ENCODE data around the gene MYO16.
"Not testable (repeated sequence)": the region's sequence is repeated elsewhere in the genome, so short reads cannot be mapped to it uniquely, and the experiment has no call there.

Gene MYO16

DNA sequence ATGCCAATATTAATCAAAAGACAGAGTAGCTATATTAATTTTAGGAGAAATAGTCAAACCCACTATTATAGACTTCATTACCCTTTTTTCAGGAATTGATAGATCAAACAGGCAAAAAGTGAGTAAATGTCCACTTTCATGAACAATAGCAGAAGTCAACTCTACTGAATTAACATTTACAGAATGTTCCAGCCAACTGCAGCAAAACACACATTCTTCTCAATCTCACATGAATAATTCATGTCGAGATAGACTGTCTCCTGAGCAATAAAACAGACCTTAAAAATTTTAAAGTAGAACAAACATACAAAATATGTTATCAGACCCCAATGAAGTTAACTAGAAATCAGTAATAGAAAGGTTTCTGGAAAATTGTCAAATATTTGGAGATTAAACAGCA is 118.4 kb downstream of the MYO16 start:
- DNase-seq, result no peak

DNA sequence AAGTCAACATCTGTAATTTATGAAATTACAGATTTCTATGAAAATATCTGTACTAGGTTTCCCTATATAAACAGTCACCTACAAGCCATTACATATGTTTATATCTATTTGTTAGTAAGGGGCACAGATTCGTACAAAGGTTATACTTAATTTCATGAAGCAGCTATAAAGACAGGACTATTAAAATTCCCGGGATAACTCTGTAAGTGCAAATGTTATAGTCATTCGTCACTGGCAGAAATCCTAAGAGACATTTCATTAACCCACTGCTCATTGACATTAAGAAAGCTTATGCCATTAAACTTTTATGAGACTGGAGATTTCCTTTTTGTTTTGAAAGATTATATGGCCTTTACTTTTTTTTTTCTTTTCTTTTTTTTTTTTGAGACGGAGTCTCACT is 122.9 kb downstream of the MYO16 start:
- no peak for DNase-seq

DNA sequence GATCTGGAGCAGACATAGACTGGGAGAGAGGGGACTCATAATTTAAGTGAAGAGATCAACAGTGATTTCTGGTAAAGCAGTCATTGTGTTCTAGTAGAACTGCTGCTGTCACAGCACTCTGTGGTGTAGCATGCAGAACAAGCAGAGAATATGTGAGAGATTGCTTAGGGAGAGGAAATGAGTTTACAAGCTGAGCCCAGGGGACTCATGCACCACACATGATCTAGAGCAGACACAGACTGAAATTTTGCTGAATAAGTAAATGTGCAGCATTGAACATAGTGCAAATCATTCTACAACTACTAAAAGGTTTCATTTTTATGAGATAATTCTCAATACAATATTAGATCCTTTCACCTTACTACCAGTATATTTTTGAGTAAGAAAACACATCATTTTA is 125.7 kb downstream of the MYO16 start:
- no peak for DNase-seq

DNA sequence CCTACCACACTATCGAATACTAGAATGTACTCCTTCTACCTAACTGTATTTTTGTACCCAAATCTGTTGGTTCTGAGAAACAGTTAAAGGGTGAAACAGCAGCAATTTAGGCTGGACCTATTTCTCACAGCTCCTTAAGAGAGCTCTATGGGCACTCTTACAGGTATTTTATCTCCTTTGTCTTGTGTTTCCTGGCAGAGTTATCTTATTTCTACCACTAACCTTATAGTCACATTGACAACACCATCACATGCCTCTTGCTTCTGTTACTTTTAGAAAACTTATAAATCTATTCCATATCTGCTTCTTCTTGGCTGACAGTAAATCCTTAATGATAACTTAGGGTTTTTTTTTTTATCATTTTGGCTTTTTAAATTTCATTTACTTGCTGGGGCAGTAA is 130.7 kb downstream of the MYO16 start:
- DNase-seq, result no peak

DNA sequence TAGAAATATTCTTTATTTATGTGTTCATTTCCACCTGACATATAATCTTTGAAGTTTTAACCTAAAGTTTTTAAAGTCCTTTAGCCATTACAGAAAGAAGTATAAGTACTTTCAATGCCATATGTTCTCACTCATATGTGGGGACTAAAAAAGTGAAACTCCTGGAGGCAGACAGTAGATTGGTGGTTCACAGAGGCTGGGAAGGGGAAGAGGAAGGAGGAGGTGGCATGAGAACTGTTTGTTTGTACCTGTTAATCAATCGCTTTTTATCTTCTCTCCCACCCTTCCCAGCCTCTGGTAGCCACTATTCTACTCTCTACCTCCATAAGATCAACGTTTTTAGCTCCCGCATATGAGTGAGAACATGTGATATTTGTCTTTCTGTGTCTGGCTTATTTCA is 131.1 kb downstream of the MYO16 start:
- DNase-seq, result no peak

DNA sequence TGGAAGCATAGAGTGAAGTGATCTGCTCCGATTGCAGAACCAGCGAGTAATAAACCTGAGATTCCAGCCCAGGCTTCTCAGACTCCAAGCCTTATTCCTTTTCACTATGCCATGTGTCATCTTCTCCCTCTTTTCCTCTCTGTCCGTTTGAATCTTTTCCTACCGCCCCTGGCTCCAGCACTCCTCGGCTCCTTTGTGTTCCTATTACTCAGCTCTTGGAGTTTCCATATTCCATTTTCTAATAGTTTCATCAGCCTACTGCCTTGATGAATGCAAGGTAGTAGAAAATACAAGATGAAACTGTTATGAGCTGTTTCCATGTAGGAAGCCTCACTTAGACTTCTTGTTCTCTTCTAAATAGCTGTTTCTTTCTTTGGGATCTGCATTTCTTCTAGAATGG is 138.6 kb downstream of the MYO16 start:
- no peak for DNase-seq

DNA sequence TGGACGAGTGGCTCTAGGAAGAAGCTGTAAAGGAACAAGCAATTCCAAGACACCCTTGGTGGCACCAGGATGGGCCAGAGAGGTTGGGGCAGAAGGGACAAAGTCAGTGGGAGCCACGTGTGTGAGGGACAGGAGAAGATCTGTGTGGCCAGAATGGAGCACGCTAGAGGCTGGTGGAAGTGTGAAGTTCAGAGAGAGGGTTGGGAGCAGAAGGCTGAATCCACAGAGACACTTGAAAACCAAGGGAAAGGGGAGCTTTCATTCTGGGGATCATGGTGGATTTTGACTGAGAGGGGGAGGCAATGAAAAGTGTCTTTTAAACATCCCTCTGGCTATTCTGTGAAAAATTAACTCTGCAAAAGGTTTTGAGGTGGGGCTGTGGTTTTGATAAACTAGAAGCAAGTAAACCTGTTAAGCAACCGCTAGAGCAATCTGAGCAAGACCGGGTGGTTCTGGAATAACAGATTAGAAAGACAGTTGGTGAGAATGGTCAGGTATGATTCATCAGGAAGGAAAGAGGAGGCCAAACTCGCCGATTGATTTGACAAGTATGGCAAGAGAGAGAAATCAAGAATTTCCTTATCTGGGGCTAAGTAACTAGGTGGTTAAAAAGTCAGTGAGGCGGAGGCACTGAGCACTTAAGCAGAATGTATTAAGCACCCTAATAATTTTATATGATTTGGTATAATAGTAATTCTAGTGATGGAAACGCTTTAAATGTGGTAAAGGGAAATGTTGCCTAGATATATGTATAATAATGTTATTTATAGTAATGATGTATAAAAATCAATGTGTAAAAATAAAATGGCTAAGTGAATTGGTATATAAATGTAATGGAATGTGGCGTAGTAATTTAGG is 140.0 kb downstream of the MYO16 start:
- DNase-seq, result no peak

DNA sequence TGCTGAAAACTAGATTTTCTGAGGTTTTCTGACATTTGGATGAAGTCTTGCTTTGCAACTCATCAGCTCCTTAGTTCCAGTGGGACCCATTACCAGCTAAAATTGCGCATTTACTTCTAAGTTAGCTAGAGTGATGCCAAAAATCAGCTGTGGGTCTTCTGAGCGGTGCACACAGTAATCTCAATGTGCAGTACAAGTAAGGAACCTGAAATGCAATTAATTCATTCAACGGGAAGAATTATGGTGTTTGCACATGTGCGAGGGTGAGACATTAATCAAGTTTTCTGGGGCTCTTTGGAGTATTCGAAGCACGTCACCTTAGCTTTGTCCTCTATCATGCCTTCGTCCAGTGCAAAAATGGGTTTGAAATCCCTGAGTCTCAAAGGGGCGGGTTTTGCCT is 146.2 kb downstream of the MYO16 start:
- DNase-seq, result no peak

DNA sequence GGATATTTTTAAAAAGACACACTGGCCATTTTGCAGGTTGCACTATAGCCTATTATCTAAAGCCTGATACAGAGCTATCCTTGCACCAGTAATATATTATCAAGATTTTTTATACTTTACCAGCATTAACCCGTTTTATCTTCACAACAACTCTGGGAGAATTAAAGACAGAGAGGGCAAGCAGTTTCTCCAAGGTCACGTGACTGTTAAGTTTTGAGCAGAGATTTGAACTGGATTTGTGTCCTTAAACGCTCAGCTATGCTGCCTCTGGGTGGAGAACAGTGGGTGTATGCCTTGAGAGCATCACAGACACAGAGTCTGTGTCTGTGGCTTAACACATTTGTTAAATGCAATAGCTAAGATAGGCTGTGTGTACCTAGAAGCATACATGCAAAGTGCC is 147.2 kb downstream of the MYO16 start:
- no peak for DNase-seq

DNA sequence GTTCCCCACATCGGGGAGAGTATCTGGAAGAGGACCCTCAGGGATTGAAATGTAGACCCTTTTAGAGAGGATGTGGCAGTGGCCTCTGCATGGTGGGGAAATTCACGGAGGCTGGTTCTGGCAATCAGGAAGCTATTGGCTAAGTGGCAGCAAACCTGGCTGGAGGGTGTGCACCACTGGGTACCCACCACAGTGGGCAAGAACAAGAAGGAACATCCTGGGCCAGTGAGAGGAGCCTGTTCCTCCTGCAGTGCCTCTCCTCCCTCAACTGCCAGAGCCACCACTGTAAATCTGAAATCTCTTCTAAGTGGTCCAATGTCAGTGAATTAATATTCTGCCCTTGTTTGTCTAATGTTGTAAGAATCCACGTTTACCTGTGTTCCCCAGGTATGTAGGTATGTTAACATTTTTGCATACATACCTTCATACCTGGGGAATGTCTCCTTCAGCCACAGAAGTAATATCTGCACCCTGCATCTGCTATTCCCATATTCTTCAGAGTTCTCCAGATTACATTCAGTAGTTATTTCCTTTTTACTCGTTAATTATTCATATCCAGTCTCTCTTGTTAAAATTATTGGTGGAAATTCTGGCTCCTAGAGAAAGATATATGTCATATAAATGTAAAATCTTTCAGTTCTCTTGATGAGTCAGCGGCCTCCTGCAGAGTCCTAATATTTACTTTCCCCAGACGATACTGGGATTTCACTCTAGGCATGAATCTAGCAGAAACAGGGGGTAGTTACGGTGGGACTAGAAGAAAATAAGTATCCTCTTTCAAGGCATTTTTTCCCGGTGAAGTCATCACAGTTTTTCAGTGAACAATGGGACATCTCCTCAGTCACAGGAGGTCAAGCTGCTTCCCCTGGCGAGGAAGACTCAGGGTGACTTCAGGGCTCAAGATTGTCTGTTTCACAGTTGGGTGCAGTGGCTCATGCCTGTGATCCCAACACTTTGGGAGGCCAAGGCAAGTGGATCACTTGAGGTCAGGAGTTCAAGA is 148.3 kb downstream of the MYO16 start:
- no peak for DNase-seq

DNA sequence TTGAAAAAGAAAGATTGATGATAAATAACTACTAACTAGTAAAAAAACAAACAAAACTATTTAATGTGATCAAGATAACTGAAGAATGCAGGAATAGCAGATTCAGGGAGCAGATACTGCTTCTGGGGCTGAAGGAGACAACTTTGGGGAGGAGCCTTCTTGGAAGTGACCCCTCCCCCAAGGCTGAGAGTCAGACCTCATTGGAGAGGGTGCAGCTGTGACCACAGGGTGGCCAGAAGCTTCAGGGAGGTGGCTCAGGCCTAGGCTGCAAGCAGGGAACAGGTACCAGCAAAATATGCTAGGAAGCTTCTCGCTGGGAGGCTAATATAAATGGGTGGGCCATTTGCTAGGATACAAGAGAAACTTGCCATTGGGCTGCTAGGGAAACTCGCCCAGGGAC is 149.9 kb downstream of the MYO16 start:
- DNase-seq, result no peak

DNA sequence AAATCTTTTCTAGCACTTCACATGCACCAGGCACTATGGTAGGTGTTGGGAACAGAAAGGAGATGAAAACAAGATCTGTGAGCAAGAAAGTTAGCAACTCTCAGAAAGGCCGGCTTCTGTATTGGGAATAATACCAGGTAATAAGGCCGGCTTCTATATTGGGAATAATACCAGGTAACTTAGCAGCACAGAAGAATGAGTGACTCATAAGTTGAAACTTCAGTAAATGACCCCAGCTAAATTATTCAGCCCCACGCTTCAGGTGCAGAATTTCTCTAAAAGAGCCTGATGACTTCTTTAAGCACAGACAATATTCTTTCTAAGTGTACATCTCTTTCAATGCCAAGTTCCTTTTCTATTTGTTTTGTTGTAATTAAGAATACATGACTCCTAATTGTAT is 151.3 kb downstream of the MYO16 start:
- no peak for DNase-seq

DNA sequence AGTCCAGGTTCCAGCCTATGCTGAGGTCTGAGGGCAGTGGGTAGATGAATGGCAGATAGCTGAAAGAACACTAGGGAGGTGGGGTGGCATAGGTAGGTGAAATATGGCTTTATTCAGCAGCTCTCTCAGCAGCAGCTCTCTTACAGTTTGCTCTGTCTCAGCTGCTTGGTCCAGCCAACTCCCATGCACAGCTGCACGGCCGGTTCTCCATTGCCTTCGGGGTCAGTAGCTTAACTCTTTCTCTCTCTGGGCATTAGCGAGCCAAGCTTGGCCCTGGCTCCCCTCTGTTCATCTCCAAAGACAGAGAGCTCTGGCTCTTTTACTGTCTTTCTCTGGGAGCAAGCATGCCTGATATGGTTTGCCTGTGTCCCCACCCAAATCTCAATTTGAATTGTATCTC is 151.9 kb downstream of the MYO16 start:
- no peak for DNase-seq

DNA sequence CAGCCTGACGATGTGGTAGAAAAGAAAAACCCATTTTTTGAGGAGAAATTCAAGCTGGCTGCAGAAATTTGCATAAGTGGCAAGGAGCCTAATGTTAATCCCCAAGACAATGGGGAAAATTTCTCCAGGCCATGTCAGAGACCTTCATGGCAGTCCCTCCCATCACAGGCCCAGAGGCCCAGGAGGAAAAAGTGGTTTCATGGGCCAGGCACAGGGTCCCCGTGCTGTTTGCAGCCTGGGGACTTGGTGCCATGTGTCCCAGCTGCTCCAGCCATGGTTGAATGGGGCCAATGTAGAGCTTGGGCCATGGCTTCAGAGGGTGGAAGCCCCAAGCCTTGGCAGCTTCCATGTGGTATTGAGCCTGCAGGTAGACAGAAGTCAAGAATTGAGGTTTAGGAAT is 153.1 kb downstream of the MYO16 start:
- DNase-seq, result not testable (repeated sequence)

DNA sequence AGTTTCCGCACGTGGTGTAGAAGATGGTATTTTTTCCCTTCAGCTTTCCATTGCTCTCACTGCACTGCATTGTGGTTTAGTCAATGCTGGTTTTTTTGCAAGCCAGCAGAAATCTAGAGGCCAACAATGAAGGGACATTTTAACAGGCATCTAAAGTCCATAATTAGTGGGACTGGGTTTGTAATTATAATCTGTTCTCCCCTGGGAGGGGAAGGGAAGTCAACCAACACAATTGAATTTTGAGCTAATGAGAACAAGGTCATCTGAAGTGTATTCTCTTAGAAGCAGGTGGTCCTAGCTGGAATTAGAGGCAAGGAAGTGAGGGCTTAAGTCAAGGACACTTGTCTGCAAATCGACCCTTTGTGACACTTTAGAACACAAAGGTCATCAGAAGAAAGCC is 156.4 kb downstream of the MYO16 start:
- DNase-seq, result no peak

DNA sequence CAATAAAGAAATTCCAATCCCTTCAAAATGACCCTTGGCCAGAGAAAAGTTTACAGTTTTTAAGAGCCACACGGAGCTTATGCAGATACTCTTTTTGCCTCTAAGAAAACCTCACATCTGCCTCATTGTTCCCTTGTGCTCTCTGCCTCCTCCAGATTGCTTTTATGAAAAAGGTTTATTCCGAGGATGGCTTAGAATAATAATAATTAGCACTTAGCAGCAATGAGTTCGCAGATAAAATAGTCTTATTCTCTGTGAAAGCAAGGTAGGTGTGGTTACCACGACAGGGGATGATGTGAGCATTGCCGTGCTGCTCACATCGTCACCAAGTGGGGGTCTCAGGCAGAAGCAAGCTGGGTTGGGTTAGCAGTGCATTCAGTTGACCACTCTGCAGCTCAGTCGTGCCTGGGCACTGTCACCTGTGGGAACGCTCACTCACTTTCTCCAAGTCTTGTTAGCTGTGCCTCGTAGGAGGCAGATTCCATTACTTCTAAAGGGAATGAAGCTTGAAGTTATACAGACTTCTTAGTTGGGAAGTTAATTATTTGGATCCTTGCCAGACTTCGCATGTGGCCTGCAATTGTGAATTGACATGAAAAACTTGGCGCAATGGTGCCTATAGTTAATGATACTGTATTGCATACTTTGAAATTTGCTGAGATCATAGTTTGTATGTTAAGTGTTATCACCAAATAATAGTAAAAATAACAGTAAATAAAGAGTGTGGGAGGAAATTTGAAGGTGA is 157.2 kb downstream of the MYO16 start:
- no peak for DNase-seq

DNA sequence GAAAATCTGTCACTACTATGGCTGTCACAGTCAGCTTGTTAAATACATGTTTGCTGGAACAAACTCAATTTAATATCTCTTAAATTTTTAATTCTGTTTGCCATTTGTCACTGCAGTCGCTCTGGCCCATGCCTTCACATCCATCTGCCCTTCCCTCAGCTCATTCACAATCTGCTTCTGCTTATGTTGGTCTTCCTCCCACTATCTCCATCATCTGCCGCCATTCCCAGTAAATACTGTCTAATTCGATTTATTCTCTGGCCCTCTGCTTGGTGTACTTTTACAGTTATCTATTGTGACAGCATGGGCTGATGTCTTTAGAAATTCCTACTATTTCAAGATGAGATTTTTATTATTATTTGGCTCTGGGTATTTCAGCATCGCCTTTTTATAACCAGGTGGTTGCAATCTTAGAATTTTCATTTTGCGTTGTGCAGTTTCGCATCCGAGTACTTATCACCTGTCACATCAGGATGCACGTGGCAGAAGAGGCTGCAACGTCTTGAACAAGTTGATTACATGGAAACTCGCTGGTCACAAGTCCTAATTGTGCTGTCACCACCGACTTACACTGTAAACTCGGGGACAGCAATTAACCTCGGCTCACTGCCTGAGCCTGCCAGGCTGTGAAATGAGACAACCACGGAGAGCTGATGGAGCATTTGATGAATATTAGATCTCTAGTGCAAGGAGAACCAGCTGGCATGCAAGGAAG is 158.4 kb downstream of the MYO16 start:
- DNase-seq, result no peak

DNA sequence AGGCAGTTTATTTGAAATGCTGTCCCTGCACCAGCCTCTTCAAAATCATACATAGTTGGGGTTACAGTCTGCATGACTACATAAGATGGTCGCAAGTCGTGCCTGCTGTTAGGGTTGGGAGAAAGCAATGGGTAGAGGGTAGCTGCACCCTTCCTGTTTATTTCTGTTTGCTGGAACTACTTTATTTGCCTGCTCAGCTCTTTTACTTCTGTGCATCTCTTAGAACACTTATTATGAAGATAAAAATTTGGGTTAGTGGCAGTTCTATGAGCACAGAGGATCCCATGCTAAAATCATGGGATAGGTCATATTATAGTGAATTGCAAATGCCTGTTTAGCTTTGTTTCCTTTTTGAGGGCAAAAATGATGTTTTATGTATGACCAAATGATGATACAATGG is 160.1 kb downstream of the MYO16 start:
- DNase-seq, result no peak

DNA sequence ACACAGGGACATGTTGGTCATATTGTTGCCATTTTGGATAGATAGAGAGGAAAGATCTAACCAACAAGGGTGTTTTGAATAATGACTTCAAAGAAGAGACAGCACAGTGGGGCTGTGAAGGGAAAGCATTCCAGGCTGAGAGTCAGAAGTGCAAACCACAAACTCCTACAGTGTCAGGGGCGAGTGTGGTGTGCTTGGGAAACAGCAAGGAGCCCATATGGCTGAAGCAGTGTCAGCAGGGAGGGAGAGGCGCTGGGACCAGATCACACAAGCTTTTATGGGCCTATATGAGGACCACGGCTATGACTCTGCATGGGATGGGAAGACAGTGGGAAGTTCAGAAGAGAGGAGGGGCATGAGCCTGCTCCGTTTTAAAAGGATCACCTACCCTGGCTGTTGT is 166.4 kb downstream of the MYO16 start:
- DNase-seq, result no peak

DNA sequence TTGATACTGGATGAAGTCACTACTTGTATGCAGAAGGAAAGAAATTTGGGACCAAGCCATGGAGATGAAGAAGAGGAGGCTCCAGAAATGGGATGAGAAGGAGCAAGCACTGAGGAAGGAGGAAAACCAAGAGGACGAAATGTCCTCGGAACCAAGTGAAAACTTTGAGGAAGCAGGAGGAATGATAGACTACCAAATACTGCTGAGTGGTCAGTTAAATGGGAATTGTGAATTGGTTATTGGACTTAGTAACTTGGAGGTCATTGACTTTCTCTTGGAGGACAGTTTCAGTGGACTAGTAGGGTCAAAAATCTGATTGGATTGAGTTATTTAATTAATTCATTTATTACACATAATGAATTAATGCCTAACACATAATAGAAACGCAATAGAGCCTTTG is 167.9 kb downstream of the MYO16 start:
- no peak for DNase-seq

DNA sequence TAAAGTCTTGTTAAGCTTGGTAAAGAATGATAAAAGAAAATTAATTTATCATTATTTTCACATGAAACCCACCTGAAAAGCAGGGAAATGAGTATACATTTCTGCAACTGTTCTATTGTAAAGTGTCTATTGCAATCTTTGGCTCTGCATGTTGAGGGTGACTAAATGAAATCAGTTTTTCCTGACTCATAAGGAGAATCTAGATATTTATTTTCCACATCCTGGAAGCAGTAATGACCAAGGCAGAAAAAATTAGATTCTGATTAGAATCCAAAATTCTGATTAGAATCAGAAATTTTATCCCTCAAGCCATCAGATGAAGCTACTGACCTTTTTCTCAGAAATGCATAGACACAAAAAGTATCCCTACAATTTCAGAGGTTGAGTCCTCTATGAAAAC is 178.4 kb downstream of the MYO16 start:
- DNase-seq, result no peak

DNA sequence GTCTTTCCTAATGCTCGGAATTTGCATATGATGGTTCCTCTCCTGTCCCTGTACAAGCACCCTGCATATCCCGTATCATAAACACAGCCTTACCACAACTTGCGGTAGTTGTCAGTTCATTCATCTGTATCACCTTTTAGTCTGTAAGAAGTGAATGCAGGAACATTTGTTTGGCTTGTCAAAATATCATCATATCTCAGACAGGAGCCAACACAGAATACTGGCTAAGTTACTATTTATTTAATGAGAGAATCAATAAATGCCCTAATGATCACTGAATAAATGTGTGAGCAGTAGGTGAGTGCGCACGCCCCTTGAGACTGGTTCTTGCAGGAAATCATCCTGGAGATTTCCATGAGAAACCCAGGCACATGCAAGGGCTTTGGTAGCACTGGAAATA is 182.8 kb downstream of the MYO16 start:
- no peak for DNase-seq

DNA sequence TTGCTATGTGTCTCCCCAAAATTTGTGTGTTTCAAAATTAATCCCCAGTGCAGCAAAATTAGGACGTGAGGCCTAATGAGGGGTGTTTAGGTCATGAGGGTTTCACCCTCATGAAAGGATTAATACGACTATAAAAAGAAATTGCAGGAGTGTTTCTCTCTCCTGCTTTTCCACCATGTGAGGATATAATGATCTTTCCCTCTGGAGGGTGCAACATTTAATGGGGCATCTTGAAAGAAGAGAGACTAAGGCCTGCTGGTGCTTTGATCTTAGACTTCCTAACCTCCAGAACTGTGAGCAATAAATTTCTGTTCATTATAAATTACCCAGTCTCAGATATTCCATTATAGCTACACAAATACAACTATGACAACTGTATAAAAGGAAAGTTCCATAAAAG is 183.2 kb downstream of the MYO16 start:
- no peak for DNase-seq
